GM19455 (cell line): ENCODE data around the gene RAD23A.
"Not testable (repeated sequence)": the region's sequence is repeated elsewhere in the genome, so short reads cannot be mapped to it uniquely, and the experiment has no call there.

Experiments used
- ATAC-seq: cut with Tn5 transposase; IDR thresholded peaks from one replicate; pipeline ENCODE4 v1.9.1; 2021; ENCODE audit not compliant: unreplicated experiment

RAD23A gene

GRCh38 chr19:12945479-12946091 is at the start of gene RAD23A:
Gene RAD23A, plus strand, starts transcription at chr19:12945862. Its CDS starts 87 bp downstream, at chr19:12945949.
- ATAC-seq, result peak; percentile 70

GRCh38 chr19:12896460-12896859 is 49.2 kb upstream of the RAD23A start:
- ATAC-seq, result no peak

- ATAC-seq, result peak; percentile 82
Observed at GRCh38 chr19:12899891-12900518, 45.7 kb upstream of the RAD23A start.

- no peak for ATAC-seq
Observed at GRCh38 chr19:12907166-12907565, 38.5 kb upstream of the RAD23A start.

- no peak for ATAC-seq
Observed at GRCh38 chr19:12912571-12912970, 33.1 kb upstream of the RAD23A start.

- ATAC-seq, result no peak
Observed at GRCh38 chr19:12913011-12913561, 32.6 kb upstream of the RAD23A start.

- ATAC-seq, result no peak
Observed at GRCh38 chr19:12913851-12914690, 31.6 kb upstream of the RAD23A start.

- ATAC-seq, result not testable (repeated sequence)
Observed at GRCh38 chr19:12915860-12916259, 29.8 kb upstream of the RAD23A start.

GRCh38 chr19:12918253-12918652 is 27.4 kb upstream of the RAD23A start:
- no peak for ATAC-seq

- ATAC-seq, result no peak
Observed at GRCh38 chr19:12921047-12921446, 24.6 kb upstream of the RAD23A start.

- no peak for ATAC-seq
Observed at GRCh38 chr19:12922959-12923358, 22.7 kb upstream of the RAD23A start.

- no peak for ATAC-seq
Observed at GRCh38 chr19:12924621-12925310, 20.9 kb upstream of the RAD23A start.

- no peak for ATAC-seq
Observed at GRCh38 chr19:12930002-12930645, 15.5 kb upstream of the RAD23A start.

GRCh38 chr19:12932392-12933286 is 13.0 kb upstream of the RAD23A start:
- ATAC-seq, result no peak

GRCh38 chr19:12933287-12934072 is 12.2 kb upstream of the RAD23A start, which contains the start of gene FARSA:
Gene FARSA, minus strand, starts transcription at chr19:12933711. Its CDS starts 15 bp downstream, at chr19:12933696.
- no peak for ATAC-seq

- no peak for ATAC-seq
Observed at GRCh38 chr19:12935071-12935470, 10.6 kb upstream of the RAD23A start.

GRCh38 chr19:12936582-12936981 is 9.1 kb upstream of the RAD23A start:
- no peak for ATAC-seq

- ATAC-seq, result no peak
Observed at GRCh38 chr19:12937093-12937926, 8.4 kb upstream of the RAD23A start.
